ENCODE data around the gene ZBTB45.
"Not testable (repeated sequence)": the region's sequence is repeated elsewhere in the genome, so short reads cannot be mapped to it uniquely, and the experiment has no call there.

Gene ZBTB45

DNA sequence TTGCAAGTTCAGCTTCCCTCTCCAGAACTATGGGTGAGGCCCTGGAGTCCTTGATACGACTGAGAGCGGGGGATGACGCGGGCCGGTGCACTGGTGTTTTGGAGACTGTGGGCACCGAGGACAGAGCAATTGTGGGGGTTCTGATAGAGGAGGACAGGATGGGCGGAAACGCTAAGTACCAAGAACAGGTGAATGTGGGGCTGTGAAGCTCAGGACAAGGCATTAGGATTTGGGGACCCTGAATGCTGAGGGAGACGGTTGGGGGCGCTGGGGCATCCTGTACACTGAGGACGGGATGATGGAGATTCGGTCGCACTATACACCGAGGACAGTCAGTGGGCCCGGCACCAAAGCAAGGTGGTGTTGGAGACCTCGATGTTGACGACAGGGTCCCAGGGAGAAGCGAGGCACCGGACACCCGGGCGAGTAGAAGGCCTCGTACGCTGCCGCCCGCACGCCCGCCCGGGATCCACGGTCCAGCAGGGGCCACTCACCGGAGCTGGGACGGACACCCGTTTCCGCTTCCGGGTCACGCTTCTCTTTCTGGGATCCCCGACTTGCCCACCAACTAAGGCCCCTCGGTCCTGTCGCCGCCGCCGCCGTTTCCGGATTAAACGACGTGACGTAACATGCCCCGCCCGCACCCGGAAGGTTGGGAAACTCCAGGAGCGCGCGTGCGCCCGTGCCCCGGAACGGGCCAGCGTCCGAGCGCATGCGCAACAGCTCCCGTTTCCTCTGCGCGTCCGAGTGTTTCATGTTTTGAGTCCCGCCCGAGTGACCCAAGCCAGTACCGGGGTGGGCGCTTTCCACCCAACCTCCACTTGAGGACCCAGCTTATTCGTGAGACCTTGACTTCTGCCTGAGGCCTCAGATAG, 35.1 kb upstream of the ZBTB45 start, which contains the start of gene CHMP2A:
Gene CHMP2A, minus strand, starts transcription at position 612 of the 875 bp plus-strand sequence. CDS start 893 bp downstream, outside the sequence.
- DNase-seq: peak; percentile 98

DNA sequence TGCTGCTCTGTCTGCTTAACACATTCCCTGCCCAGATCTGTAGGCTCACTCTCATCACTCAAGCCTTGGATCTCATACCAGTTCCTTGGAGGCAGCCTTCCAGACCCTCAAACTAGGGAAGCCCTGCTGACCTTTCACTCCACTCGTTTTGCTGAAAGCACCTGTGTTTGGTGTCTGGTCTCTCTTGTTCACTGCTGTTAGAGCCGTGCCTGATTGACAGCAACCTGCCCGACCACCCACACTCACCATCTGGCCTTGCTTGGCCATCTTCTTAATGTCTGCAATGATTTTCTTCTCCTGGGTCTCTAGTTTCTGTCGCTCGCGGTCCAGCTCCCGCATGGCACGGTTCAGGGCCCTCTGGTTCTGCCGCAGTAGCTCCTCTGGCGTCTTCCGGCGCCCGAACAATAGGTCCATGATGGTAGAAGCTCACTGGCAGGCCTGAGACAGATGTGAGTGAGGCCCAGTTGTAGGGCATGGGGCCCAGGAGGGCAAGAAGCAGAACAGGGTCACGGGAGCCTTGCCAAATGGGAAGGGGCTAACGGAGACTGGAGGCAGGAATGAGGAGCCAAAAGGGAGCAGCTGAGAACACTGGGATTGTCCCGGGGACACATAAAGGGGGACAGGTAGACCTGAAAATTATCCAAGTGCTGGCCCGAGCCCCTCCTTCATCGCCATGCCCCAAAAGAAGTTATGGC, 34.3 kb upstream of the ZBTB45 start:
- no peak for DNase-seq

- DNase-seq: no peak
Observed at GRCh38 chr19:58552655-58553054, 33.0 kb upstream of the ZBTB45 start.

DNA sequence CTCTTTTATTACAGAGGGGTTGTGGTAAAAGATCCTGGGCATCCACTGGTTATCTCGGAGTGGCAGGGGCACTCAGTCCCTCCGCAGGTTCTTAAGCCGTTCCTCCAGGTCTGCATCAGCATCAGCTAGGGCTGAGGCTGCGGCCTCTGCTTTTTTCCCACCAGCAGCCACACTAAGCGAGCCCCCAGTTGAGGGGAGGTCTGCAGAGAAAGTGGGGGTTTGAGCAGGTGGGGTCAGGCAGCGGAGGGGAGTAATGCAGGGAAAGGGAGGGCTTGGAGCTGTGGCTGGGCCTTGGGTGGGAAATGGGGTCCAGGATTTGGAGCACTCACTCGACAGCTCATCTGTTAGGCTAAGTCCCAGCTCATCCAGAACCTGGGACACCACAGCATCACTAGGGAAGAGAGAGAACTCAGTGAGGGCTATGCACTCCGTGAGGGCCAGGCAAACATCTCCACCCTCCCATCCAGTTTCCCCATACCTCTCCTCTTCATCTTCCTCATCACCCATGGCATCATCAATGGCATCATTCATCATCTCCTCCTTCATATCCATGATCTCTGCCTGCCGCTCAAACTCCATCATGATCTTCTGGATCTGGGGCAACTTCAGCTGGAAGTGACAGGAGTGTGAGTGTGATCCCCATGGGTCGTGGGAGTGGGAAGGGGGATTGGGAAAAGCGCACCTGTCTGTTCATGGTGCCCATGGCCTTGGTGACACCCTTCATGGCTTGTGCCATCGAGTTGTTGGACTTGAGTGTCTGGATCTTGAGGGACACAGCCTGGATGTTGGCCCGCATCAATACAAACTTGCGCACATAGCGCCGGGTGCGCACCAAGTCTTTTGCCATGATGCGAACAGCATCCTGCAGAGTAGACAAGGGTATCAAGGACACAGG, 32.2 kb upstream of the ZBTB45 start:
- no peak for DNase-seq

- DNase-seq: no peak
Observed at GRCh38 chr19:58551123-58551497, 31.5 kb upstream of the ZBTB45 start.

DNA sequence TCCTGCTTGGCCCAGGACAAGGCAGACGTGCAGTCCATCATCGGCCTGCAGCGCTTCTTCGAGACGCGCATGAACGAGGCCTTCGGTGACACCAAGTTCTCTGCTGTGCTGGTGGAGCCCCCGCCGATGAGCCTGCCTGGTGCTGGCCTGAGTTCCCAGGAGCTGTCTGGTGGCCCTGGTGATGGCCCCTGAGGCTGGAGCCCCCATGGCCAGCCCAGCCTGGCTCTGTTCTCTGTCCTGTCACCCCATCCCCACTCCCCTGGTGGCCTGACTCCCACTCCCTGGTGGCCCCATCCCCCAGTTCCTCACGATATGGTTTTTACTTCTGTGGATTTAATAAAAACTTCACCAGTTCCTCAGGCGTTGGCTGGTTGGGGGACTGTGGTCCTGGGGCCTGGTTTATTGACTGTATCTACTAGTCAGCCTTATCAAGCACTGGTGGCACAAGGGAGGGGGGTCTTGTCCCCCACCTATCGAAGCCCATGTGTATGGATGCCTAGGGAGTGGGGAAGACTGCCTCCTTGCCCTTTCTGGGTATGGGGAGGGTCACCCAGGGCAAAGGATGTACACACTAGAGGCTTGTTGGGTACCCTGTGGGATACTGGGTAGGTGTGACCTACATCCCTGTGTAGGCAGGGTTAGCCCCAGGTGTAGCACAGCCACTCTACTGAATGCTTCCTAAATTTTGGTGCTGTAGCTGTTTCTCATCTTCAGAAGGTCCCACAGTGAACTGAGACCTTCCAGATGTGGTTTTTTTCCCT, 30.9 kb upstream of the ZBTB45 start:
- no peak for DNase-seq

DNA sequence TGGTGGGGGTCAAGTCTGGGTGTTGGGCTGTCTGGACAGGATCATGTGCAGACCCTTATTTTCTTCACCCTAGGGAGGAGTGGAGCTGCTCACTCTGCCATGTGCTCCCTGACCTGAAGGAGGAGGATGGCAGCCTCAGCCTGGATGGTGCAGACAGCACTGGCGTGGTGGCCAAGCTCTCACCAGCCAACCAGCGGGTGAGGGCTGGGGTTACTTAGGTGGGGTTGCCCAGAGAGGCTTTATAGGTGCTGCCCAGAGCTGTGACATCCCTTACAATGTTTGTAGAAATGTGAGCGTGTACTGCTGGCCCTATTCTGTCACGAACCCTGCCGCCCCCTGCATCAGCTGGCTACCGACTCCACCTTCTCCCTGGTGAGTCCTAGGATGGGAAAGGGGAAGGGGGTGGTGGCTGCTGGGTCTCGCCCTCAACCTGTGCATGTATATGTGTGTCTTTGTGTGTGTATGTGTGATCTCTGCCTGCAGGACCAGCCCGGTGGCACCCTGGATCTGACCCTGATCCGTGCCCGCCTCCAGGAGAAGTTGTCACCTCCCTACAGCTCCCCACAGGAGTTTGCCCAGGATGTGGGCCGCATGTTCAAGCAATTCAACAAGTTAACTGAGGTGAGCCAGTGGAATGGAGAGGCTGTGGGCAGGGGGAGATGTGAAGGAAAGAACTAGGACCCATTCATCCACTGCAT, 30.2 kb upstream of the ZBTB45 start:
- DNase-seq: no peak

DNA sequence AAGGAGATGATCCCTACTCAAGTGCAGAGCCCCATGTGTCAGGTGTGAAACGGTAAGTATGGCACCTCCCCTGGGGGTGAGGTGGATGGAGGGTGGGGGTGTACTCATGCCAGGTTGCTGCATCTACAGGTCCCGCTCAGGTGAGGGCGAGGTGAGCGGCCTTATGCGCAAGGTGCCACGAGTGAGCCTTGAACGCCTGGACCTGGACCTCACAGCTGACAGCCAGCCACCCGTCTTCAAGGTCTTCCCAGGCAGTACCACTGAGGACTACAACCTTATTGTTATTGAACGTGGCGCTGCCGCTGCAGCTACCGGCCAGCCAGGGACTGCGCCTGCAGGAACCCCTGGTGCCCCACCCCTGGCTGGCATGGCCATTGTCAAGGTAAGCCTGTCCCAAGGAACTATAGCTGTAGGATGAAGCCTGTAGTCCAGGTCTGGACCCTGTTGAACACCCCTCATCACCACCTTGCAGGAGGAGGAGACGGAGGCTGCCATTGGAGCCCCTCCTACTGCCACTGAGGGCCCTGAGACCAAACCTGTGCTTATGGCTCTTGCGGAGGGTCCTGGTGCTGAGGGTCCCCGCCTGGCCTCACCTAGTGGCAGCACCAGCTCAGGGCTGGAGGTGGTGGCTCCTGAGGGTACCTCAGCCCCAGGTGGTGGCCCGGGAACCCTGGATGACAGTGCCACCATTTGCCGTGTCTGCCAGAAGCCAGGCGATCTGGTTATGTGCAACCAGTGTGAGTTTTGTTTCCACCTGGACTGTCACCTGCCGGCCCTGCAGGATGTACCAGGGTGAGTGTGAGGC, 29.5 kb upstream of the ZBTB45 start:
- DNase-seq: no peak

- DNase-seq: no peak
Observed at GRCh38 chr19:58547323-58548312, 28.0 kb upstream of the ZBTB45 start.

GRCh38 chr19:58546019-58546530, 26.5 kb upstream of the ZBTB45 start:
- no peak for DNase-seq

- no peak for DNase-seq
Observed at GRCh38 chr19:58545286-58546018, 25.8 kb upstream of the ZBTB45 start.

DNA sequence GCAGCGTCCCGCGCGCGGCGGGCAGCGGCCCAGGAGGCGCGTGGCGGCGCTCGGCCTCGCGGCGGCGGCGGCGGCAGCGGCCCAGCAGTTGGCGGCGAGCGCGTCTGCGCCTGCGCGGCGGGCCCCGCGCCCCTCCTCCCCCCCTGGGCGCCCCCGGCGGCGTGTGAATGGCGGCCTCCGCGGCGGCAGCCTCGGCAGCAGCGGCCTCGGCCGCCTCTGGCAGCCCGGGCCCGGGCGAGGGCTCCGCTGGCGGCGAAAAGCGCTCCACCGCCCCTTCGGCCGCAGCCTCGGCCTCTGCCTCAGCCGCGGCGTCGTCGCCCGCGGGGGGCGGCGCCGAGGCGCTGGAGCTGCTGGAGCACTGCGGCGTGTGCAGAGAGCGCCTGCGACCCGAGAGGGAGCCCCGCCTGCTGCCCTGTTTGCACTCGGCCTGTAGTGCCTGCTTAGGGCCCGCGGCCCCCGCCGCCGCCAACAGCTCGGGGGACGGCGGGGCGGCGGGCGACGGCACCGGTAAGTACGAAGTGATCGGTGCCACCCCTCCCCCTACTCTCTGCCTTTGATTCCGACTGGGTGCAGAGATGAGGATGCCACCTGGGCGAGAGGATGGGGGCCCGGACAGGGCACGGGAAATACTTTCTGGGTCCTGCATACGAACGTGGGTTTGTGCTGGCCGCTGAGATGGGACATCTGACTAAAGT, 25.1 kb upstream of the ZBTB45 start:
- DNase-seq: peak; percentile 86

- peak; percentile 100 for DNase-seq
Observed at GRCh38 chr19:58543826-58544590, 24.4 kb upstream of the ZBTB45 start, which contains the start of gene TRIM28. TSS of gene TRIM28 (plus strand) at chr19:58544064. CDS start at chr19:58544758, 694 bp downstream.

DNA sequence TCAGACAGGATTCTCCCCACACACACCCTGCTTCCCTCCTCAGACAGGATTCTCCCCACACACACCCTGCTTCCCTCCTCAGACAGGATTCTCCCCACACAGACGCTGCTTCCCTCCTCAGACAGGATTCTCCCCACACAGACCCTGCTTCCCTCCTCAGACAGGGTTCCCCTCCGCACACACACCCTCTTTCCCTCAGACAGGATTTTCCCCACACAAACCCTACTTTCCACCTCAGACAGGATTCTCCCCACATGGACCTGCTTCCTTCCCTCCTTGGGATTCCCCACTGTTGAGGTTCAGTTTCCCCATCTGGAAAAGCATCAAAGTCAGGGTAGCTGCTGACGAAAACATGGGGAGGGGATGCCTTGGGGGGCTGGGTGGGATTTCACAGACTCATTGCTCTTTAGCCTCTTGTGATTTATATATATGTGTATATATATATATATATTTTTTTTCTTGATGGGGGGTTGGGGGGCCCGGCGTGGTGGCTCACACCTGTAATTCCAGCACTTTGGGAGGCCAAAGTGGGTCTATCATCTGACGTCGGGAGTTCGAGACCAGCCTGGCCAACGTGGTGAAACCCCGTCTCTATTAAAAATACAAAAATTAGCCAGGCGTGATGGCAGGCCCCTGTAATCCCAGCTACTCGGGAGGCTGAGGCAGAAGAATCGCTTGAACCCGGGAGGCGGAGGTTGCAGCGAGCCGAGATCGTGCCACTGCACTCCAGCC, 23.2 kb upstream of the ZBTB45 start:
- DNase-seq: not testable (repeated sequence)

DNA sequence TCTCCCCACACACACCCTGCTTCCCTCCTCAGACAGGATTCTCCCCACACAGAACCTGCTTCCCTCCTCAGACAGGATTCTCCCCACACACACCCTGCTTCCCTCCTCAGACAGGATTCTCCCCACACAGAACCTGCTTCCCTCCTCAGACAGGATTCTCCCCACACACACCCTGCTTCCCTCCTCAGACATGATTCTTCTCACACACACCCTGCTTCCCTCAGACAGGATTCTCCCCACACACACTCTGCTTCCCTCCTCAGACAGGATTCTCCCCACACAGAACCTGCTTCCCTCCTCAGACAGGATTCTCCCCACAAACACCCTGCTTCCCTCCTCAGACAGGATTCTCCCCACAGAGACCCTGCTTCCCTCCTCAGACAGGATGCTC, 19.6 kb upstream of the ZBTB45 start:
- not testable (repeated sequence) for DNase-seq
